HEK293T (cell line): ENCODE measurements around the gene EXOC1.
"Not testable (repeated sequence)": the region's sequence is repeated elsewhere in the genome, so short reads cannot be mapped to it uniquely, and the experiment has no call there.

Source experiments
- CTCF ChIA-PET: fragments of 350-600 bp; formaldehyde crosslinking; extraction: SDS; loops from one replicate; lab custom pipeline; 2021; ENCODE audit warnings: antibody characterized with exemption, inconsistent platforms; lab: Yijun Ruan, JAX
- POLR2A ChIA-PET: fragments of 350-600 bp; formaldehyde crosslinking; extraction: SDS; loops from one replicate; lab custom pipeline; 2020; ENCODE audit warnings: antibody characterized with exemption, inconsistent platforms; lab: Yijun Ruan, JAX
- DNase-seq: peaks from one replicate; pipeline ENCODE4 v3.0.0; 2012; ENCODE audit warnings: mixed read lengths; ENCODE audit errors: extremely low spot score
- ARNT ChIP-seq: fragments of 450-650 bp; IDR thresholded peaks from 2 replicates; pipeline ENCODE4 v1.6.1; 2017; ENCODE audit warnings: mild to moderate bottlenecking
- BHLHE40 ChIP-seq: fragments of 450-650 bp; IDR thresholded peaks from 2 replicates; pipeline ENCODE4 v1.6.1; 2016; ENCODE audit warnings: mild to moderate bottlenecking, moderate library complexity, borderline replicate concordance
- CTBP1 ChIP-seq: fragments of 450-650 bp; IDR thresholded peaks from 2 replicates; pipeline ENCODE4 v1.6.1; 2016; ENCODE audit warnings: borderline replicate concordance
- ELF4 ChIP-seq: fragments of 450-650 bp; IDR thresholded peaks from 2 replicates; pipeline ENCODE4 v1.6.1; 2017; ENCODE audit warnings: antibody characterized with exemption
- FOXA1 ChIP-seq: fragments of 450-650 bp; IDR thresholded peaks from 2 replicates; pipeline ENCODE4 v1.6.1; 2016; ENCODE audit warnings: mild to moderate bottlenecking
- FOXK2 ChIP-seq: fragments of 450-650 bp; IDR thresholded peaks from 2 replicates; pipeline ENCODE4 v1.6.1; 2016; ENCODE audit warnings: mild to moderate bottlenecking
- FOXM1 ChIP-seq: fragments of 450-650 bp; IDR thresholded peaks from 2 replicates; pipeline ENCODE4 v1.6.1; 2017; ENCODE audit warnings: mild to moderate bottlenecking, borderline replicate concordance
- HDGF ChIP-seq: fragments of 450-650 bp; IDR thresholded peaks from 2 replicates; pipeline ENCODE4 v1.6.1; 2017; ENCODE audit warnings: antibody characterized with exemption, borderline replicate concordance
- L3MBTL2 ChIP-seq: fragments of 450-650 bp; conservative IDR thresholded peaks from 2 replicates; pipeline ENCODE4 v1.6.1; 2016; ENCODE audit warnings: mild to moderate bottlenecking
- LEF1 ChIP-seq: fragments of 450-650 bp; IDR thresholded peaks from 2 replicates; pipeline ENCODE4 v1.6.1; 2017; ENCODE audit warnings: mild to moderate bottlenecking, borderline replicate concordance
- NFRKB ChIP-seq: fragments of 450-650 bp; IDR thresholded peaks from 2 replicates; pipeline ENCODE4 v1.6.1; 2016; ENCODE audit warnings: mild to moderate bottlenecking, moderate library complexity
- PKNOX1 ChIP-seq: fragments of 450-650 bp; IDR thresholded peaks from 2 replicates; pipeline ENCODE4 v1.6.1; 2016
- SP1 ChIP-seq: fragments of 450-650 bp; IDR thresholded peaks from 2 replicates; pipeline ENCODE4 v1.6.1; 2017
- SUZ12 ChIP-seq: fragments of 450-650 bp; IDR thresholded peaks from 2 replicates; pipeline ENCODE4 v1.6.1; 2016; ENCODE audit warnings: mild to moderate bottlenecking
- TARDBP ChIP-seq: fragments of 450-650 bp; IDR thresholded peaks from 2 replicates; pipeline ENCODE4 v1.6.1; 2016
- ZNF384 ChIP-seq: fragments of 450-650 bp; IDR thresholded peaks from 2 replicates; pipeline ENCODE4 v1.6.1; 2016

The EXOC1 gene

GRCh38 chr4:55932511-55932910 is 79.1 kb downstream of the EXOC1 start:
- CTCF ChIA-PET, result interaction anchor here (4.0 kb wide), 1 partner anchor 16 kb away, joined by 25 read pairs; the partner anchor contains the start of gene CEP135
- POLR2A ChIA-PET, result interaction anchor here (1.7 kb wide), 1 partner anchor 16 kb away, joined by 11 read pairs; the partner anchor contains the start of gene CEP135
- TF ChIP-seq ZNF384 (no peak), CTBP1 (no peak), SUZ12 (no peak), BHLHE40 (no peak), PKNOX1 (no peak), SP1 (no peak), FOXK2 (no peak), ARNT (no peak), FOXA1 (no peak), ELF4 (no peak)
- no peak for DNase-seq

DNA sequence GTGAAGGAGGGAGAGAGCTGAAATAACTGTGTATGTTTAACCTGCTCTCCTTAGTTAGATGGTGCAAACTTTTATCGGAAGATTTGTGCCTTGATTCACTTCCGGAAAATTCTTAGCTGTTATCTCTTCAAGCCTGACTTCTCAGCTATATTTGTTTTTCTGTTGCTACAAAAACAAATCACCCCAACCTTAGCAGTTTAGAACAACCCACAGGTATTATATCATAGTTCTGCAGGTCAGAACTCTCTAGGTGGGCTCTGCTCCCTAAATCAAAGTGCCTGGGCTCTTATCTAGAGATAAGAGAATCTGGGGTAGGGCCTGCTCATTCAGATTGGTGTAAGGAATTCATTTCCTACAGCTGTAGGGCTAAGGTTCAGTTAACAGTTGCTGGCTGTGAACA is 80.2 kb downstream of the EXOC1 start:
- POLR2A ChIA-PET, result interaction anchor here (1.7 kb wide), 1 partner anchor 15 kb away, joined by 11 read pairs; the partner anchor contains the start of gene CEP135
- CTCF ChIA-PET, result interaction anchor here (0.6 to 4.0 kb wide), 2 partner anchors 15 to 367 kb away, joined by 6 to 25 read pairs; partner anchors contain the start of gene CEP135

GRCh38 chr4:55935907-55936306 is 82.5 kb downstream of the EXOC1 start:
- POLR2A ChIA-PET, result not testable (repeated sequence)

More for the DNA sequence above, 80.2 kb downstream of the EXOC1 start:
- DNase-seq, result no peak
- no peak for TF ChIP-seq FOXK2
- no peak for TF ChIP-seq CTBP1
- TF ChIP-seq SP1, result no peak
- TF ChIP-seq BHLHE40, result no peak
- no peak for TF ChIP-seq PKNOX1
- no peak for TF ChIP-seq SUZ12
- TF ChIP-seq TARDBP, result no peak
- no peak for TF ChIP-seq LEF1
- no peak for TF ChIP-seq FOXA1
- TF ChIP-seq ZNF384, result no peak
- no peak for TF ChIP-seq ELF4
- TF ChIP-seq FOXM1, result no peak
- TF ChIP-seq ARNT, result no peak
- TF ChIP-seq NFRKB, result no peak
- TF ChIP-seq L3MBTL2, result no peak
- TF ChIP-seq HDGF, result no peak

GRCh38 chr4:55938481-55938880 is 85.0 kb downstream of the EXOC1 start:
- no peak for DNase-seq
- POLR2A ChIA-PET, result no interaction called here
- CTCF ChIA-PET, result no interaction called here
- TF ChIP-seq NFRKB (no peak), SUZ12 (no peak), HDGF (no peak), TARDBP (no peak), BHLHE40 (no peak), FOXM1 (no peak), ELF4 (no peak), FOXK2 (no peak)

More at GRCh38 chr4:55935907-55936306, 82.5 kb downstream of the EXOC1 start:
- CTCF ChIA-PET, result interaction anchor here (0.6 kb wide), 1 partner anchor 365 kb away, joined by 3 read pairs; no protein-coding TSS in a partner anchor
- not testable (repeated sequence) for DNase-seq

GRCh38 chr4:55939421-55939820 is 86.0 kb downstream of the EXOC1 start:
- CTCF ChIA-PET, result no interaction called here
- DNase-seq, result no peak
- TF ChIP-seq FOXA1 (no peak), NFRKB (no peak)
- POLR2A ChIA-PET, result no interaction called here

GRCh38 chr4:55941881-55942396 is 88.5 kb downstream of the EXOC1 start:
- TF ChIP-seq CTBP1 (no peak), LEF1 (no peak), L3MBTL2 (no peak)
- POLR2A ChIA-PET, result no interaction called here
- CTCF ChIA-PET, result no interaction called here
- DNase-seq, result no peak

DNA sequence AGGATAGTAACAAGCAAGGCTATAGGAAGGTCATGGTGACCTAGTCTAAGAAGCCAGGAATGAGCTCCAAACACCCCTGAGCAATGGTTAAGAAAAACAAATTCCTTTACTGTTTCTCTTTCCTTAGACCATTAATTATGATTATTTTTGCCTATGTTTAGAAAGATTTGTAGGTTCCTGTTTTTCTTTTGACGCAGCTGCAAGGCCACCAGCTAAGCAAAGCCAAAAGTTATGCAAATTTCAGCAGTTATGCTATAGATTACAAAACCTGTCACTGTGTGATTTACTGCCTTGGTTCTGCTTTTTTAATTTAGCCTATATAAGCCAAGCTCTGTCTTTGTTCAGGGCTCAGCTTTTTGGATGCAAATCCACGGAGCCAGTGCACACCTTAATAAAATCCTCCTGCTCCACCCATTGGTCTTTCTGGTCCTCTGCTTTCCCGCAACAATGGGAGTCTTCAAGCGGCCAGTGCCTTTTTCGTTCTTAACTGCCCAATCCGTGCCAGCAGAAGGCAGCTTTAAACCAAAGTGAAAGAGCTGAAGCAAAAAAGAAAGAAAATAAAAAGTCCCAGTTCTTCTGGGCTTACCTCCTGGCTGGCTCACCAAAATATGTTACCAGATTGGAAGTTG is 93.9 kb downstream of the EXOC1 start:
- DNase-seq, result no peak
- POLR2A ChIA-PET, result interaction anchor here (1.3 to 1.9 kb wide), 2 partner anchors 13 to 440 kb away, joined by 4 to 7 read pairs; partner anchors contain the start of gene AASDH
- CTCF ChIA-PET, result interaction anchor here (0.5 to 2.8 kb wide), 2 partner anchors 14 to 861 kb away, joined by 3 to 25 read pairs; no protein-coding TSS in a partner anchor
- TF ChIP-seq ELF4, result no peak
- TF ChIP-seq LEF1, result no peak
- peak; percentile 72; the same call in 1 of the 2 replicates for TF ChIP-seq PKNOX1
